Duodenal mucosa (tissue), 2 donors: ENCODE results near the gene GSTT4.

ENCODE experiments used
- H3K27ac ChIP-seq: one replicate; pipeline ENCODE4 v1.7.0; 2013; ENCODE audit warnings: low read depth, low read length
- H3K27me3 ChIP-seq, 2 donors: one replicate each; pipeline ENCODE4 v1.7.0; 2013; ENCODE audit warnings: low read length in 2 of 2, control low read depth in 1 of 2; ENCODE audit not compliant: insufficient read depth in 2 of 2, control insufficient read depth in 1 of 2
- H3K36me3 ChIP-seq, 2 donors: one replicate each; pipeline ENCODE4 v1.7.0; 2013; ENCODE audit warnings: low read length in 2 of 2, control low read depth in 1 of 2; ENCODE audit not compliant: insufficient read depth in 2 of 2, control insufficient read depth in 1 of 2
- H3K4me1 ChIP-seq, 2 donors: one replicate each; pipeline ENCODE4 v1.7.0; 2013; ENCODE audit warnings: low read length in 2 of 2, control low read depth in 1 of 2; ENCODE audit not compliant: insufficient read depth in 2 of 2, control insufficient read depth in 1 of 2
- H3K4me3 ChIP-seq, 2 donors: one replicate each; pipeline ENCODE4 v1.7.0; 2013; ENCODE audit warnings: low read length in 2 of 2, low read depth in 1 of 2
- H3K9ac ChIP-seq, 2 donors: one replicate each; pipeline ENCODE4 v1.7.0; 2013; ENCODE audit warnings: low read length in 2 of 2, low read depth in 1 of 2
- H3K9me3 ChIP-seq, 2 donors: one replicate each; pipeline ENCODE4 v1.7.0; 2013; ENCODE audit warnings: low read length in 2 of 2, control low read depth in 1 of 2; ENCODE audit not compliant: control insufficient read depth in 1 of 2

Gene GSTT4

GRCh38 chr22:24026733-24027132, 21.5 kb upstream of the GSTT4 start:
- no peak overlapping the region for H3K4me3 ChIP-seq
- H3K27ac ChIP-seq = no peak overlapping the region
- no peaks in the 10 kb centered on the region for H3K9me3 ChIP-seq
- H3K27me3 ChIP-seq = no peaks in the 10 kb centered on the region
- peaks cover 0 to 5% of the 10 kb centered on the region in 2 donors for H3K4me1 ChIP-seq
- H3K36me3 ChIP-seq = peaks cover 0 to 17% of the 10 kb centered on the region in 2 donors
- H3K9ac ChIP-seq = no peak overlapping the region

- Histone ChIP-seq H3K27me3 (no peaks in the 10 kb centered on the region), H3K4me3 (no peak overlapping the region), H3K9me3 (no peaks in the 10 kb centered on the region), H3K27ac (no peak overlapping the region), H3K36me3 (peaks cover 0 to 13% of the 10 kb centered on the region in 2 donors), H3K4me1 (peaks cover 0 to 5% of the 10 kb centered on the region in 2 donors), H3K9ac (no peak overlapping the region)
These were observed 20.8 kb upstream of the GSTT4 start for GRCh38 chr22:24026056-24026455.

- Histone ChIP-seq H3K4me3 (no peak overlapping the region), H3K9ac (no peak overlapping the region), H3K27ac (no peak overlapping the region), H3K36me3 (peaks cover 0 to 9% of the 10 kb centered on the region in 2 donors), H3K27me3 (no peaks in the 10 kb centered on the region), H3K4me1 (peaks cover 0 to 5% of the 10 kb centered on the region in 2 donors), H3K9me3 (no peaks in the 10 kb centered on the region)
These were observed 20.2 kb upstream of the GSTT4 start for GRCh38 chr22:24025475-24025874.

GRCh38 chr22:24024354-24024753, 19.1 kb upstream of the GSTT4 start:
- Histone ChIP-seq H3K4me3 (no peak overlapping the region), H3K36me3 (peaks cover 0 to 9% of the 10 kb centered on the region in 2 donors), H3K27ac (no peak overlapping the region), H3K4me1 (peaks cover 0 to 5% of the 10 kb centered on the region in 2 donors), H3K27me3 (no peaks in the 10 kb centered on the region), H3K9ac (no peak overlapping the region), H3K9me3 (no peaks in the 10 kb centered on the region)

GRCh38 chr22:24023204-24023789, 18.0 kb upstream of the GSTT4 start:
- H3K9ac ChIP-seq = no peak overlapping the region
- no peak overlapping the region for H3K4me3 ChIP-seq
- H3K4me1 ChIP-seq = peaks cover 0 to 5% of the 10 kb centered on the region in 2 donors
- H3K9me3 ChIP-seq = no peaks in the 10 kb centered on the region
- no peaks in the 10 kb centered on the region for H3K27me3 ChIP-seq
- H3K27ac ChIP-seq = no peak overlapping the region
- peaks cover 0 to 9% of the 10 kb centered on the region in 2 donors for H3K36me3 ChIP-seq

GRCh38 chr22:24021304-24021703, 16.1 kb upstream of the GSTT4 start:
- peaks cover 0 to 9% of the 10 kb centered on the region in 2 donors for H3K36me3 ChIP-seq
- H3K9ac ChIP-seq = no peak overlapping the region
- no peak overlapping the region for H3K4me3 ChIP-seq
- peaks cover 0 to 5% of the 10 kb centered on the region in 2 donors for H3K4me1 ChIP-seq
- no peak overlapping the region for H3K27ac ChIP-seq
- no peaks in the 10 kb centered on the region for H3K9me3 ChIP-seq
- no peaks in the 10 kb centered on the region for H3K27me3 ChIP-seq

- Histone ChIP-seq H3K4me1 (peaks cover 0 to 13% of the 10 kb centered on the region in 2 donors), H3K27me3 (no peaks in the 10 kb centered on the region), H3K4me3 (no peak overlapping the region), H3K27ac (no peak overlapping the region), H3K9ac (no peak overlapping the region), H3K36me3 (no peaks in the 10 kb centered on the region), H3K9me3 (no peaks in the 10 kb centered on the region)
These were observed 10.9 kb upstream of the GSTT4 start for GRCh38 chr22:24016156-24016555.

GRCh38 chr22:24011735-24012068, 6.4 kb upstream of the GSTT4 start:
- no peaks in the 10 kb centered on the region for H3K36me3 ChIP-seq
- H3K27ac ChIP-seq = peak overlapping the region; percentile 75
- peak overlapping the region; percentile 69 to 88 for H3K9ac ChIP-seq
- H3K9me3 ChIP-seq = no peaks in the 10 kb centered on the region
- H3K4me1 ChIP-seq = peaks cover 16 to 35% of the 10 kb centered on the region in 2 donors
- H3K4me3 ChIP-seq = peak overlapping the region; percentile 97 to 98
- no peaks in the 10 kb centered on the region for H3K27me3 ChIP-seq

- Histone ChIP-seq H3K27me3 (no peaks in the 10 kb centered on the region), H3K4me3 (no peak overlapping the region), H3K4me1 (peaks cover 16 to 35% of the 10 kb centered on the region in 2 donors), H3K36me3 (no peaks in the 10 kb centered on the region), H3K9me3 (no peaks in the 10 kb centered on the region), H3K27ac (no peak overlapping the region), H3K9ac (peak overlapping the region in 1 of 2 donors; percentile 14)
These were observed 4.8 kb upstream of the GSTT4 start for GRCh38 chr22:24010018-24010391.

GRCh38 chr22:24009227-24010017, 4.2 kb upstream of the GSTT4 start:
- H3K36me3 ChIP-seq = no peaks in the 10 kb centered on the region
- H3K4me3 ChIP-seq = no peak overlapping the region
- no peaks in the 10 kb centered on the region for H3K27me3 ChIP-seq
- H3K9ac ChIP-seq = peak overlapping the region in 1 of 2 donors; percentile 14
- H3K4me1 ChIP-seq = peaks cover 16 to 35% of the 10 kb centered on the region in 2 donors
- no peak overlapping the region for H3K27ac ChIP-seq
- H3K9me3 ChIP-seq = no peaks in the 10 kb centered on the region
